Astrocyte (in vitro differentiated cells and primary cell): ENCODE measurements around the gene ARHGEF40. TPM values are rescaled to one million over a fixed set of nuclear protein-coding genes. Genes with fewer than 3 reads are reported as not detected.

Experiments used
- DNase-seq: peaks from one replicate; pipeline ENCODE4 v3.0.0-alpha.2; 2010; ENCODE audit warnings: low read depth
- FAIRE-seq: peaks from 2 replicates; lab custom pipeline; 2011; peaks lifted over from hg19 to GRCh38; lab: Jason Lieb, UNC
- H2AFZ ChIP-seq: 2 replicates; pipeline ENCODE4 v1.6.0; 2012; ENCODE audit warnings: low read depth, low read length, inconsistent platforms
- H3K27ac ChIP-seq: 2 replicates; pipeline ENCODE4 v1.5.1; 2011; ENCODE audit warnings: low read depth, low read length, inconsistent platforms
- H3K27me3 ChIP-seq: 2 replicates; pipeline ENCODE4 v1.6.0; 2011; ENCODE audit warnings: low read length, inconsistent platforms; ENCODE audit not compliant: insufficient read depth
- H3K36me3 ChIP-seq: 2 replicates; pipeline ENCODE4 v1.5.1; 2011; ENCODE audit warnings: low read length, inconsistent platforms; ENCODE audit not compliant: insufficient read depth
- H3K4me1 ChIP-seq: 2 replicates; pipeline ENCODE4 v1.5.1; 2011; ENCODE audit warnings: low read length, inconsistent platforms; ENCODE audit not compliant: insufficient read depth
- H3K4me2 ChIP-seq: 2 replicates; pipeline ENCODE4 v1.6.0; 2012; ENCODE audit warnings: low read length, inconsistent platforms
- H3K4me3 ChIP-seq: 2 replicates; pipeline ENCODE4 v1.5.1; 2011; ENCODE audit warnings: low read depth, mild to moderate bottlenecking, low read length, inconsistent platforms; ENCODE audit not compliant: insufficient read depth
- H3K79me2 ChIP-seq: 2 replicates; pipeline ENCODE4 v1.6.0; 2012; ENCODE audit warnings: mild to moderate bottlenecking, low read length, inconsistent platforms; ENCODE audit not compliant: insufficient read depth
- H3K9ac ChIP-seq: 2 replicates; pipeline ENCODE4 v1.6.0; 2012; ENCODE audit warnings: mild to moderate bottlenecking, low read length, inconsistent platforms
- H3K9me3 ChIP-seq: 2 replicates; pipeline ENCODE4 v1.5.1; 2012; ENCODE audit warnings: low read depth, mild to moderate bottlenecking, low read length, inconsistent platforms; ENCODE audit not compliant: insufficient read depth
- H4K20me1 ChIP-seq: 2 replicates; pipeline ENCODE4 v1.6.0; 2012; ENCODE audit warnings: low read length, inconsistent platforms; ENCODE audit not compliant: insufficient read depth
- H3K27ac Mint-ChIP-seq: one replicate; pipeline ENCODE4 v1.8.0; 2021; ENCODE audit warnings: mild to moderate bottlenecking, mixed read lengths; ENCODE audit not compliant: unreplicated experiment
- H3K27me3 Mint-ChIP-seq: one replicate; pipeline ENCODE4 v1.8.0; 2021; ENCODE audit warnings: low read depth, mixed read lengths; ENCODE audit not compliant: unreplicated experiment
- H3K36me3 Mint-ChIP-seq: one replicate; pipeline ENCODE4 v1.8.0; 2021; ENCODE audit warnings: low read depth, mixed read lengths; ENCODE audit not compliant: unreplicated experiment
- H3K4me1 Mint-ChIP-seq: one replicate; pipeline ENCODE4 v1.8.0; 2021; ENCODE audit warnings: low read depth, mixed read lengths; ENCODE audit not compliant: unreplicated experiment
- H3K4me3 Mint-ChIP-seq: one replicate; pipeline ENCODE4 v1.8.0; 2021; ENCODE audit warnings: mild to moderate bottlenecking, moderate library complexity, mixed read lengths; ENCODE audit not compliant: unreplicated experiment
- H3K9me3 Mint-ChIP-seq: one replicate; pipeline ENCODE4 v1.8.0; 2021; ENCODE audit warnings: mild to moderate bottlenecking, mixed read lengths; ENCODE audit not compliant: unreplicated experiment
- EZH2 ChIP-seq: IDR thresholded peaks from 2 replicates; pipeline ENCODE4 v1.6.1; 2012; ENCODE audit warnings: mild to moderate bottlenecking, low read length, inconsistent platforms; ENCODE audit not compliant: insufficient read depth
- microRNA-seq: library from miRNA; unstranded; fragments of <30 nt; microRNA quantifications from one replicate; pipeline ENCODE4 v1.2.0, GENCODE V29; 2020
- total RNA-seq: library from RNA; stranded (reverse); gene quantifications from 2 replicates; pipeline ENCODE4 v1.2.1, GENCODE V29; 2021
- TF ChIP-seq, protein P1 (sequence below): IDR thresholded peaks from 2 replicates; pipeline ENCODE4 v1.5.1; 2011; ENCODE audit warnings: low read depth, mild to moderate bottlenecking, inconsistent platforms, low read length, moderate library complexity; ENCODE audit not compliant: insufficient read depth

ARHGEF40 gene
- total RNA-seq, 1 donor from 2014 or later: 99.9 TPM

DNA sequence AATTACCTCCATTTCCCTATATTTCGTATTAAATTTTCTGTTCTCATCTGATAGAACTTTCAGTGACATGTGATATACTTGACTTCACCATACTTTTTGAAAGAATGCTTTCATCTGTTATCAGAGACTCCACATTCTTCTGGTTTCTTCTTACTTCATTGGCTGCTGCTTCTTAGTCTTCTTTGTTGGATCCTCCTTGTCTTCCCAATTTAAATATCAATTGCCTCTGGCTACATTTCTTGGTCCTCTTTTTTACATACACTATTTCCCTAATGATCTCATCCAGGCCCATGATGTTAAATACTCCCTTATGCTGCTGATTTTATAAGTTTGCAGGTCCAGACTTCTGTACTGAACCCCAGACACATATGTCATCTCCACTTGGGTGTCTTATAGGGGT lies 63.8 kb downstream of the ARHGEF40 start:
- Mint-ChIP-seq H3K27ac (no peak overlapping the region), H3K4me3 (no peak overlapping the region), H3K9me3 (no peaks in the 10 kb centered on the region), H3K27me3 (no peaks in the 10 kb centered on the region), H3K36me3 (no peaks in the 10 kb centered on the region), H3K4me1 (no peaks in the 10 kb centered on the region)
- Histone ChIP-seq H2AFZ (no peak overlapping the region), H3K9me3 (no peaks in the 10 kb centered on the region), H3K79me2 (no peaks in the 10 kb centered on the region), H3K27ac (no peak overlapping the region), H3K4me2 (no peak overlapping the region), H3K4me3 (no peak overlapping the region), H3K27me3 (no peaks in the 10 kb centered on the region), H3K36me3 (no peaks in the 10 kb centered on the region), H4K20me1 (no peaks in the 10 kb centered on the region), H3K4me1 (no peaks in the 10 kb centered on the region), H3K9ac (no peak overlapping the region)
- TF ChIP-seq, protein P1, sequence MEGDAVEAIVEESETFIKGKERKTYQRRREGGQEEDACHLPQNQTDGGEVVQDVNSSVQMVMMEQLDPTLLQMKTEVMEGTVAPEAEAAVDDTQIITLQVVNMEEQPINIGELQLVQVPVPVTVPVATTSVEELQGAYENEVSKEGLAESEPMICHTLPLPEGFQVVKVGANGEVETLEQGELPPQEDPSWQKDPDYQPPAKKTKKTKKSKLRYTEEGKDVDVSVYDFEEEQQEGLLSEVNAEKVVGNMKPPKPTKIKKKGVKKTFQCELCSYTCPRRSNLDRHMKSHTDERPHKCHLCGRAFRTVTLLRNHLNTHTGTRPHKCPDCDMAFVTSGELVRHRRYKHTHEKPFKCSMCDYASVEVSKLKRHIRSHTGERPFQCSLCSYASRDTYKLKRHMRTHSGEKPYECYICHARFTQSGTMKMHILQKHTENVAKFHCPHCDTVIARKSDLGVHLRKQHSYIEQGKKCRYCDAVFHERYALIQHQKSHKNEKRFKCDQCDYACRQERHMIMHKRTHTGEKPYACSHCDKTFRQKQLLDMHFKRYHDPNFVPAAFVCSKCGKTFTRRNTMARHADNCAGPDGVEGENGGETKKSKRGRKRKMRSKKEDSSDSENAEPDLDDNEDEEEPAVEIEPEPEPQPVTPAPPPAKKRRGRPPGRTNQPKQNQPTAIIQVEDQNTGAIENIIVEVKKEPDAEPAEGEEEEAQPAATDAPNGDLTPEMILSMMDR: no peak
- no peak for TF ChIP-seq EZH2
- FAIRE-seq: no peak
- no peak for DNase-seq

DNA sequence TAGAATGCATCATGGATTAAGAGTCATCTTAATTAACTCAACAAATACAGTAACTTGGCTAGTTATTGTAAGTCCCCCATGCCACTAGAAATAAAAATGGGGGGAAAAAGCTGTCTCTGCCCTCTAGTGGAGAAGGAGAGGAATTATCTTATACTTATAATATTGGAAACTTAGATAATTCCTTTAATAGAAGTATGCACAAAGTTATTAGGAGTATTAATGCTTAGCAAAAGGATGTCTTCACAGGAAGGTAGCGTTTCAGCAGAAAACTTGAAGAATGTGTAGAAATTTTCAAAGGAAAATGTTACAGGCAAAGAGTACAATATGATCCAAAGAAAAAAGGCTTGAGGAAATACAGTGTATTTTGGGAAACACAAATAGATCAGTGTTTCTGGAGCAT lies 65.9 kb downstream of the ARHGEF40 start:
- no peaks in the 10 kb centered on the region for H3K36me3 ChIP-seq
- no peak overlapping the region for H3K4me3 ChIP-seq
- no peaks in the 10 kb centered on the region for H3K4me1 ChIP-seq
- no peak overlapping the region for H2AFZ ChIP-seq
- DNase-seq: peak; percentile 10
- no peak for FAIRE-seq
- H3K27me3 ChIP-seq: no peaks in the 10 kb centered on the region
- no peaks in the 10 kb centered on the region for H4K20me1 ChIP-seq
- TF ChIP-seq, protein P1: peak; percentile 70
- no peak for TF ChIP-seq EZH2
- no peaks in the 10 kb centered on the region for H3K27me3 Mint-ChIP-seq
- no peak overlapping the region for H3K4me3 Mint-ChIP-seq
- H3K9me3 ChIP-seq: no peaks in the 10 kb centered on the region
- H3K9ac ChIP-seq: no peak overlapping the region
- H3K36me3 Mint-ChIP-seq: no peaks in the 10 kb centered on the region
- H3K4me2 ChIP-seq: no peak overlapping the region
- H3K27ac ChIP-seq: no peak overlapping the region
- H3K27ac Mint-ChIP-seq: no peak overlapping the region
- H3K9me3 Mint-ChIP-seq: no peaks in the 10 kb centered on the region
- no peaks in the 10 kb centered on the region for H3K4me1 Mint-ChIP-seq
- H3K79me2 ChIP-seq: no peaks in the 10 kb centered on the region

Small RNA genes within 50 kb of the gene (microRNA-seq; reads per million reads assigned to microRNA genes)
- not detected for gene MIR6717

Other genes starting within 250 kb of the ARHGEF40 start
- not detected in 2 replicates for gene RNASE3, start 178.9 kb upstream of the ARHGEF40 start, total RNA-seq
- not detected in 2 replicates for gene RNASE2, start 114.8 kb upstream of the ARHGEF40 start, total RNA-seq
- gene METTL17, start 80.3 kb upstream of the ARHGEF40 start, total RNA-seq: 45.1 and 49.0 TPM in 2 replicates
- 0.30 TPM in 1 of 2 replicates, not detected in the other for gene SLC39A2, start 71.0 kb upstream of the ARHGEF40 start, total RNA-seq
- gene NDRG2, start 45.2 kb upstream of the ARHGEF40 start, total RNA-seq: 11.8 and 12.6 TPM in 2 replicates
- gene TPPP2, start 40.1 kb upstream of the ARHGEF40 start, total RNA-seq: not detected in 2 replicates
- gene RNASE13, start 35.5 kb upstream of the ARHGEF40 start, total RNA-seq: not detected in 2 replicates
- gene RNASE7, start 27.9 kb upstream of the ARHGEF40 start, total RNA-seq: 0.19 TPM in 1 of 2 replicates, not detected in the other
- gene RNASE8, start 12.5 kb upstream of the ARHGEF40 start, total RNA-seq: not detected in 2 replicates
- gene ZNF219, start 28.4 kb downstream of the ARHGEF40 start, total RNA-seq: 24.2 and 31.9 TPM in 2 replicates
- gene TMEM253, start 30.8 kb downstream of the ARHGEF40 start, total RNA-seq: 1.4 and 2.2 TPM in 2 replicates
- gene OR5AU1, start 85.8 kb downstream of the ARHGEF40 start, total RNA-seq: not detected in 2 replicates
- gene HNRNPC, start 199.1 kb downstream of the ARHGEF40 start, total RNA-seq: 525 and 536 TPM in 2 replicates
- gene RPGRIP1, start 209.8 kb downstream of the ARHGEF40 start, total RNA-seq: not detected in 2 replicates